NCI-H446 (cell line): ENCODE measurements around the gene TANK.
"Not testable (repeated sequence)": the region's sequence is repeated elsewhere in the genome, so short reads cannot be mapped to it uniquely, and the experiment has no call there.

Experiments
- DNase-seq, 2 experiments: peaks; one replicate each; lab custom pipeline; 2025; lab: John Stamatoyannopoulos, UW

Gene TANK

GRCh38 chr2:161273038-161273760 lies 113.0 kb downstream of the TANK start:
- DNase-seq, result peak; percentile 25 to 65

GRCh38 chr2:161278564-161279229 lies 118.5 kb downstream of the TANK start:
- DNase-seq, result not testable (repeated sequence)

- not testable (repeated sequence) for DNase-seq
Observed at GRCh38 chr2:161279230-161279815, 119.1 kb downstream of the TANK start.

- not testable (repeated sequence) for DNase-seq
Observed at GRCh38 chr2:161280906-161281323, 120.7 kb downstream of the TANK start.

GRCh38 chr2:161281615-161282310 lies 121.5 kb downstream of the TANK start:
- DNase-seq, result not testable (repeated sequence)

GRCh38 chr2:161282311-161282644 lies 122.0 kb downstream of the TANK start:
- DNase-seq, result not testable (repeated sequence)

GRCh38 chr2:161283926-161284325 lies 123.7 kb downstream of the TANK start:
- DNase-seq, result no peak
